Activated CD4-positive, alpha-beta T cell treated with anti-CD3 and anti-CD28 coated beads, Interleukin-2, amount 10 ng/mL, durations not matched to agents 24 days and 14 days (primary cell): ENCODE measurements around the gene ABCC1. TPM values are rescaled to one million over a fixed set of nuclear protein-coding genes. Genes with fewer than 3 reads are reported as not detected.
"Not testable (repeated sequence)": the region's sequence is repeated elsewhere in the genome, so short reads cannot be mapped to it uniquely, and the experiment has no call there.

Source experiments
- DNase-seq: peaks from one replicate; pipeline ENCODE4 v3.0.0; 2022
- H3K27ac Mint-ChIP-seq: one replicate; pipeline ENCODE4 v1.8.0; 2022; ENCODE audit warnings: mild to moderate bottlenecking, mixed read lengths
- H3K27me3 Mint-ChIP-seq: one replicate; pipeline ENCODE4 v1.8.0; 2022; ENCODE audit warnings: mixed read lengths
- H3K36me3 Mint-ChIP-seq: one replicate; pipeline ENCODE4 v1.8.0; 2022; ENCODE audit warnings: low read depth, mild to moderate bottlenecking, mixed read lengths
- H3K4me1 Mint-ChIP-seq: one replicate; pipeline ENCODE4 v1.8.0; 2021; ENCODE audit warnings: mixed read lengths
- H3K4me3 Mint-ChIP-seq: one replicate; pipeline ENCODE4 v1.8.0; 2022; ENCODE audit warnings: mild to moderate bottlenecking, moderate library complexity, mixed read lengths
- H3K9me3 Mint-ChIP-seq: one replicate; pipeline ENCODE4 v1.8.0; 2021; ENCODE audit warnings: mixed read lengths
- intact Hi-C: fragments of 100-400 bp; cut with micrococcal nuclease; formaldehyde crosslinking; loops from one replicate; pipeline ENCODE4 v1.15.1; 2023
- total RNA-seq: library from RNA; stranded (reverse); gene quantifications from 2 replicates; pipeline ENCODE4 v1.2.3, GENCODE V29; 2022

The ABCC1 gene
- total RNA-seq, 1 donor from 2014 or later = 92.2 TPM

- H3K27me3 Mint-ChIP-seq = no peaks in the 10 kb centered on the region
- H3K9me3 Mint-ChIP-seq = no peaks in the 10 kb centered on the region
- H3K27ac Mint-ChIP-seq = peak overlapping the region; percentile 86
- DNase-seq = no peak
- H3K36me3 Mint-ChIP-seq = peaks cover 32% of the 10 kb centered on the region
- H3K4me3 Mint-ChIP-seq = peak overlapping the region; percentile 94
- intact Hi-C loops = loop anchor here (5.0 kb wide), 2 partner anchors 45 to 95 kb away; no protein-coding TSS in a partner anchor
- H3K4me1 Mint-ChIP-seq = peaks cover 52% of the 10 kb centered on the region
Measured at GRCh38 chr16:15951852-15952251, 2.4 kb downstream of the ABCC1 start.

DNA sequence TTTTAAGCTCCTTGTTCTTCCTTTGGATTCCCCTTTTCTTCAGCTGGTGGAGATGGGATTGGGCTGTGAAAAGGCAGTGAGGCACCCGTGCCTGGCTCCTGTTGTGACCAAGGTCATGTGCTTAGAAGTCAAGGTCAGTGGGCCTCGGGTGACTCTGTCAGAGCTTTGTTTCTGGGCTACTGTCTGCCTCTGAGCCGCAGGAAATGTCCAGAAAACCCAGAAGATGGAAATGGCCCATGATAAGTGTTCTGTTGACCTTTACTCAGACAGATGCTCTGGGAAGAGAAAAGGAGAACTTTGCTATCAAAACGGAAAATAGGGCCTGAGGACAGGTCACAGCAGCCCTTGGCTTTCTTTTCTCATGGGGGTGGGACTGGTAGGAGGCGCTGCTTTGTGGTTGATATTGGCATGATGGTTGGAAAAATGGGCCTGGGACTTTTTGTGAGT, 2.9 kb downstream of the ABCC1 start:
- peak overlapping the region; percentile 94 for H3K4me3 Mint-ChIP-seq
- peaks cover 34% of the 10 kb centered on the region for H3K36me3 Mint-ChIP-seq
- DNase-seq = peak; percentile 66
- no peaks in the 10 kb centered on the region for H3K27me3 Mint-ChIP-seq
- no peaks in the 10 kb centered on the region for H3K9me3 Mint-ChIP-seq
- peaks cover 54% of the 10 kb centered on the region for H3K4me1 Mint-ChIP-seq
- intact Hi-C loops = loop anchor here (5.0 kb wide), 2 partner anchors 45 to 95 kb away; no protein-coding TSS in a partner anchor
- peak overlapping the region; percentile 86 for H3K27ac Mint-ChIP-seq

DNA sequence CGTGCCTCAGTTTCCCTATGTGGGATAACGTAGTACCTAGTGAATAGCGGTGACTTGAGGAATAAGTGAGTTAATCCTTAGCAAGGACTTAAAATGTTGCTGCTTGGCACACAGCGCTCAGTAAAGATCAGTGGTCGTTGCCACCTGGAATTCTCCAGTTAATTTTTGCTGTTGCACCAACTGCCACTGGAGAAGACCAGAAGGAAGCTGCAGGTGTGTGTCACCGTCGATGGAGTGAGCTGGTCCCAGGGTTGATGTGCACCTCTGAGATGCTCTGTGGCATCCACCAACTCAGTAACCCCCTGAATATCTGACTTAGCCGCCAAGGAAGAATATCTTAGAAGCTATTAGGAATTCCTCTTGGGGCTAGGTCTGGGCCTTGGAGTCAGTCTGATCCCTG, 4.1 kb downstream of the ABCC1 start:
- H3K27ac Mint-ChIP-seq = no peak overlapping the region
- peaks cover 59% of the 10 kb centered on the region for H3K4me1 Mint-ChIP-seq

DNA sequence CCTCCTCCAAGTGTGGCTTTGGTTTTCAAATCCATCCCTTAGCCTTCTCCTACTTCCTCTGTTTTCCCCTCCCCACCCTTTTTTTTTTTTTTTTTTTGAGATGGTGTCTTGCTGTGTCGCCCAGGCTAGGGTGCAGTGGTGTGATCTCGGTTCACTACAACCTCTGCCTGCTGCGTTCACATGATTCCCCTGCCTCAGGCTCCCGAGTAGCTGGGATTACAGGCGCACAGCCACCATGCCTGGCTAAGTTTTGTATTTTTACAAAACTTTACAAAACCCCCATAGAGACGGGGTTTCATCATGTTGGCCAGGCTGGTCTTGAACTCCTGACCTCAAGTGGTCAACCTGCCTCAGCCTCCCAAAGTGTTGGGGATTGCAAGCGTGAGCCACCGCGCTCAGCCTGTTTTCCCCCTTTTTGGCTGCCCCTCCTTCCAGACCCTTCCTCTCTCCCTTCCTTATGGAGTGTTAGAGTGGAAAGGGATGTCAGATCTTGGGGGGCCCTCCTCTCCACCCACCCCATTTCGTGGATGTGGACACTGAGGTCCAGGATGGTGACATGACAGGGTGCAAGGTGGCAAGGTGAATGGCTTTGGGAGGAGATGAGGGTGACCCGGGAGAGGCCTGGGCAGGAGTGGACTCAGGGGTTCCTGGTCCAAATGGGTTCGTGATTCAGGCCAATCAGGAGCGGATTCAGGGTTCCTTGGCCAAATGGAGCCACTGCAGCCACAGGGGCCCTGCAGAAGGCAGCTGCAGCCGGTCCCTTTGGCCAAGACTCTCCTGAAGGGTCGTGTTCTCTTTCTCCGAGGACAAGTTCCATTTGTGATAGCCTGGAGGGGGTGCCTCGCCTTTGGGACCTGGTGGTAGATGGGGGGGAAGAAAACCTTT, 4.8 kb downstream of the ABCC1 start:
- no peaks in the 10 kb centered on the region for H3K9me3 Mint-ChIP-seq
- DNase-seq = no peak
- peaks cover 61% of the 10 kb centered on the region for H3K4me1 Mint-ChIP-seq
- intact Hi-C loops = loop anchor here (5.0 kb wide), 2 partner anchors 43 to 93 kb away; no protein-coding TSS in a partner anchor
- peaks cover 35% of the 10 kb centered on the region for H3K36me3 Mint-ChIP-seq
- peak overlapping the region; percentile 78 for H3K27ac Mint-ChIP-seq
- no peaks in the 10 kb centered on the region for H3K27me3 Mint-ChIP-seq
- H3K4me3 Mint-ChIP-seq = no peak overlapping the region

More for the DNA sequence above, 4.1 kb downstream of the ABCC1 start:
- H3K36me3 Mint-ChIP-seq = peaks cover 34% of the 10 kb centered on the region
- peak overlapping the region; percentile 94 for H3K4me3 Mint-ChIP-seq
- no peaks in the 10 kb centered on the region for H3K9me3 Mint-ChIP-seq
- DNase-seq = no peak
- H3K27me3 Mint-ChIP-seq = no peaks in the 10 kb centered on the region
- intact Hi-C loops = loop anchor here (5.0 kb wide), 2 partner anchors 44 to 94 kb away; no protein-coding TSS in a partner anchor

GRCh38 chr16:15954814-15955151, 5.4 kb downstream of the ABCC1 start:
- Mint-ChIP-seq H3K9me3 (no peaks in the 10 kb centered on the region), H3K27me3 (no peaks in the 10 kb centered on the region), H3K4me3 (peak overlapping the region; percentile 53), H3K27ac (peak overlapping the region; percentile 78), H3K36me3 (peaks cover 37% of the 10 kb centered on the region), H3K4me1 (peaks cover 67% of the 10 kb centered on the region)
- no peak for DNase-seq
- intact Hi-C loops = loop anchor here (5.0 kb wide), 2 partner anchors 43 to 93 kb away; no protein-coding TSS in a partner anchor

DNA sequence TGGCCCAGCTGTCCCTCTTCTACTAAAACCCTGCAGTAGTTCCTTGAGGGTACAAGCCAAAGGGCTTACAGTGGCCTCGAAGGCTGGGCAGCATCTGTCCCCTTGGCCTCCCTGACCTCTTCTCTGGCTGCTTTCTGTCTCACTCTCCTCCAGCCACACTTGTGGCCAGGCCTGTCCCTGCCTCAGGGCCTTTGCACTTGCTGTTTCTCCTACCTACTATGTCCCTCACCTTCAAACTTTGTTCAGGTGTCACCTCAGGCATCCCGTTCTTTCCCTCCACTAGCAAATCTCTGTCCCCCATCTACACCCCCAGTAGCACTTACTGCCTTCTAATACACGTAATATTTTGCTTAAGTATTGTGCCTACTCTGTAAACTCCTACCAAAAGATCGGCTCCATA, 6.0 kb downstream of the ABCC1 start:
- H3K4me3 Mint-ChIP-seq = peak overlapping the region; percentile 18
- no peaks in the 10 kb centered on the region for H3K9me3 Mint-ChIP-seq
- H3K27ac Mint-ChIP-seq = peak overlapping the region; percentile 80
- DNase-seq = no peak
- intact Hi-C loops = no loop called here
- no peaks in the 10 kb centered on the region for H3K27me3 Mint-ChIP-seq
- peaks cover 71% of the 10 kb centered on the region for H3K4me1 Mint-ChIP-seq
- H3K36me3 Mint-ChIP-seq = peaks cover 39% of the 10 kb centered on the region

GRCh38 chr16:15956106-15956505, 6.7 kb downstream of the ABCC1 start:
- peak overlapping the region; percentile 80 for H3K27ac Mint-ChIP-seq
- intact Hi-C loops, H3K27me3 Mint-ChIP-seq, DNase-seq, H3K9me3 Mint-ChIP-seq: not testable (repeated sequence)
- peaks cover 72% of the 10 kb centered on the region for H3K4me1 Mint-ChIP-seq
- peak overlapping the region; percentile 49 for H3K4me3 Mint-ChIP-seq
- peaks cover 37% of the 10 kb centered on the region for H3K36me3 Mint-ChIP-seq

- Mint-ChIP-seq H3K4me3 (peak overlapping the region; percentile 51), H3K27me3 (no peaks in the 10 kb centered on the region), H3K27ac (peak overlapping the region; percentile 96), H3K9me3 (peaks cover 4% of the 10 kb centered on the region), H3K36me3 (peaks cover 54% of the 10 kb centered on the region), H3K4me1 (peaks cover 70% of the 10 kb centered on the region)
- peak; percentile 60 for DNase-seq
- intact Hi-C loops = no loop called here
Measured at GRCh38 chr16:15958703-15959348, 9.4 kb downstream of the ABCC1 start.

GRCh38 chr16:15960124-15960971, 10.9 kb downstream of the ABCC1 start:
- intact Hi-C loops = loop anchor here (2.0 kb wide), 2 partner anchors 14 to 72 kb away; partner anchors contain the start of gene CEP20
- Mint-ChIP-seq H3K4me1 (peaks cover 64% of the 10 kb centered on the region), H3K27me3 (no peaks in the 10 kb centered on the region), H3K9me3 (peaks cover 4% of the 10 kb centered on the region), H3K36me3 (peaks cover 56% of the 10 kb centered on the region), H3K27ac (peak overlapping the region; percentile 96), H3K4me3 (peak overlapping the region; percentile 60)
- DNase-seq = peak; percentile 73

- Mint-ChIP-seq H3K27me3 (no peaks in the 10 kb centered on the region), H3K9me3 (peaks cover 4% of the 10 kb centered on the region), H3K27ac (peak overlapping the region; percentile 96), H3K36me3 (peaks cover 59% of the 10 kb centered on the region), H3K4me3 (peak overlapping the region; percentile 68), H3K4me1 (peaks cover 60% of the 10 kb centered on the region)
- DNase-seq = peak; percentile 94
- intact Hi-C loops = loop anchor here (1.0 to 2.0 kb wide), 3 partner anchors 11 to 72 kb away; partner anchors contain the start of gene CEP20
Measured at GRCh38 chr16:15961060-15961511, 11.7 kb downstream of the ABCC1 start.

DNA sequence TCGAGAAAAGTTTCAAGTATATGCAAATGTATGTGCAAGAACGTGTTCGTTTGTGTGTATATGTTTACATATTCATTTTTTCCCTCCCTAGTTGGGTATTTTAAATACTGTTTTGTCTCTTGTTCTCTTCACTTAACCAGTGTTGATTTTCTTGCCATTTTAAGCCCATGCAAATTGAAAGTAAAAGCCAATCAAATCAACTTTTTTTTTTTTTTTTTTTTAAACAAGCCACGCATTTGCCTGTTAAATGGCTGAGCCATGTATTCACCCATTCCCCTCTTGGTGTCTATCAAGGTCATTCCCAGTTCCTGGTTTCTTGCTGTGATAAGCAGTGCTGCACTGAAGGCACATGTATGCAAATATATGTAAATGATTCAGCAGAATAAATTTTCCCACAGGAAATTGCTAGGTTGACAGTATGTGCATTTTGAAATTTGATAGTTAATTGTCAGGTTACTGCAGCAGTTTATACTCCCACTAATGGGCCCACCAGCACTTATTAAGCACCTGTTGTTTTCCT, 12.2 kb downstream of the ABCC1 start:
- peak; percentile 76 for DNase-seq
- H3K27ac Mint-ChIP-seq = peak overlapping the region; percentile 96
- peaks cover 4% of the 10 kb centered on the region for H3K9me3 Mint-ChIP-seq
- peaks cover 56% of the 10 kb centered on the region for H3K36me3 Mint-ChIP-seq
- peaks cover 57% of the 10 kb centered on the region for H3K4me1 Mint-ChIP-seq
- no peaks in the 10 kb centered on the region for H3K27me3 Mint-ChIP-seq
- H3K4me3 Mint-ChIP-seq = peak overlapping the region; percentile 68
- intact Hi-C loops = loop anchor here (1.0 to 2.0 kb wide), 3 partner anchors 11 to 73 kb away; partner anchors contain the start of gene CEP20

GRCh38 chr16:15963307-15963910, 14.0 kb downstream of the ABCC1 start:
- Mint-ChIP-seq H3K27ac (peak overlapping the region; percentile 96), H3K4me1 (peaks cover 54% of the 10 kb centered on the region), H3K9me3 (peaks cover 4% of the 10 kb centered on the region), H3K4me3 (peak overlapping the region; percentile 68), H3K36me3 (peaks cover 64% of the 10 kb centered on the region), H3K27me3 (no peaks in the 10 kb centered on the region)
- intact Hi-C loops = no loop called here
- no peak for DNase-seq
